SU-DHL-6 (cell line): Measurements from ENCODE around the gene EVA1B.

Source experiments
- H2AFZ ChIP-seq: fragments of 200-600 bp; sonication (generic); 2 replicates; pipeline ENCODE4 v1.6.1; 2014; ENCODE audit warnings: low read depth, mild to moderate bottlenecking, moderate library complexity, mixed read lengths, antibody characterized with exemption, low read length; ENCODE audit not compliant: severe bottlenecking
- H3F3A ChIP-seq: fragments of 200-600 bp; shearing (Covaris generic); 2 replicates; pipeline ENCODE4 v1.6.0; 2016; ENCODE audit warnings: antibody characterized with exemption, mild to moderate bottlenecking; ENCODE audit not compliant: insufficient read depth
- H3K27ac ChIP-seq: fragments of 200-600 bp; sonication (generic); 2 replicates; pipeline ENCODE4 v1.5.1; 2016; ENCODE audit warnings: low read depth, mild to moderate bottlenecking, low read length, moderate library complexity, mixed read lengths
- H3K27me3 ChIP-seq: fragments of 200-600 bp; sonication (generic), shearing (Covaris generic); 2 replicates; pipeline ENCODE4 v1.6.0; 2014; ENCODE audit warnings: mild to moderate bottlenecking, low read length
- H3K36me3 ChIP-seq: fragments of 200-600 bp; sonication (generic); 2 replicates; pipeline ENCODE4 v1.6.1; 2014; ENCODE audit warnings: mild to moderate bottlenecking, low read length, mixed read lengths
- H3K4me2 ChIP-seq: fragments of 300-600, 200-600 bp; shearing (Covaris generic), sonication (generic); 2 replicates; pipeline ENCODE4 v1.6.0; 2014; ENCODE audit warnings: low read length, low read depth, mild to moderate bottlenecking; ENCODE audit not compliant: poor library complexity, severe bottlenecking
- H3K4me3 ChIP-seq: fragments of 200-600 bp; sonication (generic); 2 replicates; pipeline ENCODE4 v1.5.1; 2014; ENCODE audit warnings: antibody characterized with exemption, low read length, mild to moderate bottlenecking, mixed read lengths; ENCODE audit not compliant: insufficient read depth, poor library complexity, severe bottlenecking
- H3K79me2 ChIP-seq: fragments of 200-600 bp; sonication (generic); 2 replicates; pipeline ENCODE4 v1.6.1; 2014; ENCODE audit warnings: mild to moderate bottlenecking, low read length, moderate library complexity; ENCODE audit not compliant: insufficient read depth
- H3K9ac ChIP-seq: fragments of 200-600 bp; sonication (generic); 2 replicates; pipeline ENCODE4 v1.7.0; 2014; ENCODE audit warnings: mild to moderate bottlenecking, low read length
- H3K9me2 ChIP-seq: fragments of 200-600 bp; sonication (generic); replicated peaks from 2 replicates; pipeline ENCODE4 v1.6.1; 2014; ENCODE audit warnings: low read length; ENCODE audit not compliant: insufficient read depth
- H3K9me3 ChIP-seq: fragments of 200-600 bp; sonication (generic); 2 replicates; pipeline ENCODE4 v1.6.1; 2014; ENCODE audit warnings: low read length, mixed read lengths; ENCODE audit not compliant: insufficient read depth
- H4K20me1 ChIP-seq: fragments of 200-600 bp; sonication (generic); 2 replicates; pipeline ENCODE4 v1.6.1; 2014; ENCODE audit warnings: low read depth, mild to moderate bottlenecking, antibody characterized with exemption, low read length, moderate library complexity, mixed read lengths
- EZH2phosphoT487 ChIP-seq: fragments of 200-600 bp; sonication (generic), shearing (Covaris generic); conservative IDR thresholded peaks from 2 replicates; pipeline ENCODE4 v1.6.1; 2018; ENCODE audit warnings: mild to moderate bottlenecking, antibody characterized with exemption, low read length, moderate library complexity, mixed read lengths
- TF ChIP-seq, protein P1 (sequence below): fragments of 200-600 bp; sonication (generic); IDR thresholded peaks from one replicate; pipeline ENCODE4 v1.5.1; 2017; ENCODE audit warnings: antibody characterized with exemption, mild to moderate bottlenecking, low read length, moderate library complexity; ENCODE audit not compliant: insufficient read depth, poor library complexity, severe bottlenecking

EVA1B gene

DNA sequence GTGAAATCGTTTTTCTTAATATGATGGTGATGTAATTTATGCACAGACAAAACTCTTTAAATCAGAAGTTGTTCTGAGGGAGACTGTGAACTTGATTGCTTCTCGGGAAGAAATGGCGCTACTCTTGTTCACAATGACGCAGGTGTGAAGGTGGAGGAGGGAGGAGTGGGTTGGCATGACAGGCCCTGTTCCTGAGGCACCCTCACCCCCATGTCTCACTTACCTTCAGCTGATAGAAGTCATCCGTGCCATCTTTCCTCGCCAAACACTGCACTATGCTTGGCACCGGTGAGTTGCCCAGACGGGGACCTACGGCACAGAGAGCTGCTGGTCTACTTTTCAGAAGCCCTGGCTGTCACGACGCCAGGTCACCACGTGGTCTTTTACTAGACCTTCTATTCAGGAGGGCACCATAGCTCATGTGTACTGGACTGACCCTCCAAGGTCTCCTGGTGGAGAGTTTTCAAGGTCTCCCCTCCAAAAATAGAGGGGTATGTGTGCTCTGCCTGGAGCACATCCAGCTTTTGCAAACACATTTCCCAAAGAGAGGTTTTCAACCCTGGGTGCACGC is 35.2 kb upstream of the EVA1B start:
- Histone ChIP-seq H2AFZ (no peak overlapping the region), H3K9ac (no peak overlapping the region), H3K9me3 (no peaks in the 10 kb centered on the region), H3K9me2 (no peaks in the 10 kb centered on the region), H3F3A (no peaks in the 10 kb centered on the region), H3K27ac (no peak overlapping the region), H4K20me1 (no peaks in the 10 kb centered on the region), H3K79me2 (no peaks in the 10 kb centered on the region), H3K4me3 (no peak overlapping the region), H3K4me2 (no peak overlapping the region), H3K36me3 (no peaks in the 10 kb centered on the region), H3K27me3 (no peaks in the 10 kb centered on the region)
- TF ChIP-seq, protein P1, sequence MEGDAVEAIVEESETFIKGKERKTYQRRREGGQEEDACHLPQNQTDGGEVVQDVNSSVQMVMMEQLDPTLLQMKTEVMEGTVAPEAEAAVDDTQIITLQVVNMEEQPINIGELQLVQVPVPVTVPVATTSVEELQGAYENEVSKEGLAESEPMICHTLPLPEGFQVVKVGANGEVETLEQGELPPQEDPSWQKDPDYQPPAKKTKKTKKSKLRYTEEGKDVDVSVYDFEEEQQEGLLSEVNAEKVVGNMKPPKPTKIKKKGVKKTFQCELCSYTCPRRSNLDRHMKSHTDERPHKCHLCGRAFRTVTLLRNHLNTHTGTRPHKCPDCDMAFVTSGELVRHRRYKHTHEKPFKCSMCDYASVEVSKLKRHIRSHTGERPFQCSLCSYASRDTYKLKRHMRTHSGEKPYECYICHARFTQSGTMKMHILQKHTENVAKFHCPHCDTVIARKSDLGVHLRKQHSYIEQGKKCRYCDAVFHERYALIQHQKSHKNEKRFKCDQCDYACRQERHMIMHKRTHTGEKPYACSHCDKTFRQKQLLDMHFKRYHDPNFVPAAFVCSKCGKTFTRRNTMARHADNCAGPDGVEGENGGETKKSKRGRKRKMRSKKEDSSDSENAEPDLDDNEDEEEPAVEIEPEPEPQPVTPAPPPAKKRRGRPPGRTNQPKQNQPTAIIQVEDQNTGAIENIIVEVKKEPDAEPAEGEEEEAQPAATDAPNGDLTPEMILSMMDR = no peak
- no peak for TF ChIP-seq EZH2phosphoT487

DNA sequence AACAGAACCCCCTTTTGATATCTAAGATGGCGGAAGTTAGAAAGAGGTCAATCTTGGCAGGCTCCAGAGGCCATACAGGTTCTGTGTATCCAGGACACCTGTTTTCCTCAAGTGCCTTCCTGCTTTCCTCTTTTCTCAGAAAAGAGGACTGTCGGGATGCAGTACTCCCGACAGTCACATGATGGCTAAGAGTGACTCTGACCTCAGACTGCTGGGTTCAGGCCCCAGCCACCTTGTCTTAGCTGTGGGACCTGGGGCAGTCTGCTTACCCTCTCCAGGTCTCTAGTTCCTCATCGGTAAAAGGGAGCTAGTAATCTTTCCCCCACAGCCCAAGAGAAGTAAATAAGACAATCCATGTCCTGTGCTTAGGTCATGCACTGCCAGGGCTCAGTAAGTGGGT is 32.4 kb upstream of the EVA1B start:
- Histone ChIP-seq H3K9ac (no peak overlapping the region), H3K9me3 (no peaks in the 10 kb centered on the region), H3F3A (no peaks in the 10 kb centered on the region), H3K4me3 (no peak overlapping the region), H3K79me2 (no peaks in the 10 kb centered on the region), H3K9me2 (no peaks in the 10 kb centered on the region), H3K4me2 (no peak overlapping the region), H4K20me1 (no peaks in the 10 kb centered on the region), H3K36me3 (no peaks in the 10 kb centered on the region), H2AFZ (no peak overlapping the region), H3K27me3 (no peaks in the 10 kb centered on the region), H3K27ac (no peak overlapping the region)
- TF ChIP-seq EZH2phosphoT487 = no peak
- TF ChIP-seq, protein P1 = no peak

DNA sequence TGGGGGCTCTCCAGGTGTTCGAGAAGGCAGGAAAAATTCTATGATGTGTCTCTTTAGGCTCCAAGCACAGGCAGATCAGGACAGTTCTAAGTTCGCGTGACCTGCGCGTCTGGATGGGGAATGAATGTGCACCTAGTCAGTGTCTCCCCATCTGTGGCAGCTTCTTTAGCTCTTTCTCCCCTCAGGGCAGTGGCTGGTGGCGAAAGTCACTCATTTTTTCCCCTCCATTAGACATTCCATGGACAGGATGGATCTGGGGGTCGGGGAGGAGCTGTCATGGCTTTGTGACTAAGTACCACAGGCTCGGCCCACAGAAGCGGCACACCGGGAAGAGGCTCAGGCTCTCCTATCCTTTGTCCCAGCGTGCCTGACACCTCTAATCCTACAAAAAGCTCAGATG is 31.0 kb upstream of the EVA1B start:
- Histone ChIP-seq H3F3A (no peaks in the 10 kb centered on the region), H3K9me3 (no peaks in the 10 kb centered on the region), H4K20me1 (no peaks in the 10 kb centered on the region), H3K9me2 (no peaks in the 10 kb centered on the region), H2AFZ (no peak overlapping the region), H3K27me3 (no peaks in the 10 kb centered on the region), H3K9ac (no peak overlapping the region), H3K36me3 (no peaks in the 10 kb centered on the region), H3K4me2 (no peak overlapping the region), H3K4me3 (no peak overlapping the region), H3K79me2 (no peaks in the 10 kb centered on the region), H3K27ac (no peak overlapping the region)
- TF ChIP-seq, protein P1 = no peak
- no peak for TF ChIP-seq EZH2phosphoT487
